Stimulated activated CD4-positive, alpha-beta T cell treated with anti-CD3 and anti-CD28 coated beads, TNF-alpha, amount 100 ng/mL, for 4 hours (primary cell): Measurements from ENCODE around the gene GPR68.
"Not testable (repeated sequence)": the region's sequence is repeated elsewhere in the genome, so short reads cannot be mapped to it uniquely, and the experiment has no call there.

Source experiments
- DNase-seq, 3 experiments: peaks; one replicate each; pipeline ENCODE4 v3.0.0-alpha.2; 2020; ENCODE audit warnings: low read depth in 3 of 3

GPR68 gene

DNA sequence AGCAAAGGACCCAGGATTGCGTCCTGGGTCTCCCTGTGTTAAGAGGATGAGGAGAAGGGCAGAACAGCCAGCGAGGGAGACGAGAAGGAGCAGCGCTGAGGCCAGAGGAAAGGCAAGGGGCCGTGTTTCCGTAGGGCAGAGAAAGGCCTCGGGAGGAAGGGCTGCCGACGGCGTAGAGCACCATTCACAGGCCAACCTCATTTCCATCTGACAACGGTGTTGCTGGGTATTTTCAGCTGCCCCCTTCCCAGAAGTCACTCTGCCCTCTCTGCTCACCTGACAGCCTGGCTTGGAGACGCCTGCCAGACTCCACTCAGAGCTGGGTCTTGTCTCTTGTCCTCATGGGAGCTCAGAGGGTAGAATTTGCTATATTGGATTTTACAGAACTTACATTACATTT is 51.4 kb downstream of the GPR68 start:
- no peak for DNase-seq

GRCh38 chr14:91190853-91191252 is 53.7 kb downstream of the GPR68 start:
- DNase-seq: no peak

DNA sequence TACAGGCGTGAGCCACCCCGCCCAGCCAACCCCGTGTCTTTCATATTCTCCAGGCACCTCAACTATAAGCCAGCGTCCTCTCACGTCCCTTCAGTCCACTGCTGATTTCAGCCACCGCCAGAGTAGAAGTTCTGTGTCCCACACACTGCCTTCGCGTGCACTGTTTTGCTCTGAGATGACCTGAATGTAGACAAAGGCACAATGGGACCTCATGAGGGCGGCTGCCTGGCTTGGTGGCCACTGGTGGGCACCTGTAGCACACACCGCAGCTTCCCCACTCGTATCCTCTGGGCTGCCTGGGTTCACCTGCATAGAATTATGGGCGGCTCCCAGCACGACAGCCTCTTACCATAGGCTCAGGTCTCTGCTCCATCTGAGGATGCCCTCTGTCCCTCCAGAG is 57.2 kb downstream of the GPR68 start:
- DNase-seq: no peak

DNA sequence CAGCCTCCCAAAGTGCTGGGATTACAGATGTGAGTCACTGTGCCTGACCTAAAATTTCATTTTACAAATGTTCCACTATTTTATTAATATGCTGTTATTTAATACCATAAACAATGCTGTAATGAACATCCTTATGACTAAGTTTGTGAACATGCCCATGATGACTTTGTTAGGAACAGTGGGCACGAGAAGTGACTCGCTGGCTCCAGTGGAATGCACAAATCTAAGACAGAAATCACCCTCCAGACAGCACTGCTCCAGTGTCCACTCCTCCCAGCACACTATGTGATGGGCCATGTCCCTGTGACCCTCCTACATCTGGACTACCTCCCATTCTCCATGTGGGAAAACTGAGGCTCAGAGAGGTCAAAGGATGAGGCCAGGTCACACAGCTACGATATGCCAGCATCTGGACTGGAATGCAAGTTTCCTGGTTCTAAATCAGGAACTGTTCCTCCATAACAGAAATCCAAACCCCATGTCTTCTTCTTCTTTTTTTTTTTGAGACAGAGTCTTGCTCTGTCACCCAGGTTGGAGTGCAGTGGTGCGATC is 57.9 kb downstream of the GPR68 start:
- DNase-seq: no peak

GRCh38 chr14:91185721-91186120 is 58.8 kb downstream of the GPR68 start:
- no peak for DNase-seq

DNA sequence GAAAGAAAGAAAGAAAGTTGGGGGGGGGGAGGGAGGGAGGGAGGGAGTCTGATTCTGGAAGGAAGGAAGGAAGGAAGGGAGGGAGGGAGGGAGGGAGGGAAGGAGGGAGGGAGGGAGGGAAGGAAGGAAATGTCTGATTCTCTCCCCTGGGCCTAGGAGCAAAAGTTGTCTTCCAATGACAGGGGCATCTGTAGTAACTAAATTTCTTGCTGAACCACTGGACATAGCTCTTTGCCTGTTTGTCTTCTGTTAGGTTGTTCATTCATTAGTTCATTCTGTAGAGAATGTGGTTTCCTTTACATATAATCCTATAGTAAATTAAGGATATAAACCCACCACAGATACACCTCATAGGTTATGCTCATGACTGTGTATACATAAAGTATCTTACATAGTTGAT is 59.9 kb downstream of the GPR68 start:
- no peak for DNase-seq

DNA sequence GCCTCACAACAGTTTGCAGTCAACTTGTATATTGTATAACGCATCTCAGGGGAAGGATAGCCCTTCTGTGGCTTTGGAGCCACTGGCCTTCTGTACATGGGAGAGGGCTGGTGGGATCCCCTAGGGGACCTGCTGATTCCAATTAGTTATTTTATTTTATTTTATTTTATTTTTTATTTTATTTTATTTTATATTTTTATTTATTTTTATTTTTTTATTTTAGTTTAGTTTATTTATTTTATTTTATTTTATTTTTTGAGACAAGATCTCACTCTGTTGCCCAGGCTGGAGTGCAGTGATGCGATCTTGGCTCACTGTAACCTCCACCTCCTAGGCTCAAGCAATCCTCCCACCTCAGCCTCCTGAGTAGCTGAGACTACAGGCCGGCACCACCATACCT is 61.8 kb downstream of the GPR68 start:
- DNase-seq: not testable (repeated sequence)
